Prostate gland (tissue), 2 donors: ENCODE data around the gene MMP26.

Source experiments
- POLR2A ChIP-seq: fragments of 450-650 bp; IDR thresholded peaks from one replicate; pipeline ENCODE4 v1.6.1; 2016; ENCODE audit warnings: antibody characterized with exemption, mild to moderate bottlenecking
- POLR2AphosphoS5 ChIP-seq: sonication (generic); formaldehyde crosslinking; IDR thresholded peaks from one replicate; pipeline ENCODE4 v1.6.1; 2017; ENCODE audit warnings: antibody characterized with exemption
- TF ChIP-seq, protein P1 (sequence below), 4 experiments: fragments of 200-600 bp in 2 of 4; fragments of 450-650 bp in 2 of 4; sonication (generic) in 2 of 4; IDR thresholded peaks; 1 replicate in 3 of 4; 2 replicates in 1 of 4; pipeline ENCODE4 v1.5.1; 2016 to 2019; ENCODE audit warnings: antibody characterized with exemption in 4 of 4, mild to moderate bottlenecking in 2 of 4, moderate library complexity in 2 of 4

GRCh38 chr11:4704790-4705334 lies 278 bp downstream of the MMP26 start:
- TF ChIP-seq, protein P1, sequence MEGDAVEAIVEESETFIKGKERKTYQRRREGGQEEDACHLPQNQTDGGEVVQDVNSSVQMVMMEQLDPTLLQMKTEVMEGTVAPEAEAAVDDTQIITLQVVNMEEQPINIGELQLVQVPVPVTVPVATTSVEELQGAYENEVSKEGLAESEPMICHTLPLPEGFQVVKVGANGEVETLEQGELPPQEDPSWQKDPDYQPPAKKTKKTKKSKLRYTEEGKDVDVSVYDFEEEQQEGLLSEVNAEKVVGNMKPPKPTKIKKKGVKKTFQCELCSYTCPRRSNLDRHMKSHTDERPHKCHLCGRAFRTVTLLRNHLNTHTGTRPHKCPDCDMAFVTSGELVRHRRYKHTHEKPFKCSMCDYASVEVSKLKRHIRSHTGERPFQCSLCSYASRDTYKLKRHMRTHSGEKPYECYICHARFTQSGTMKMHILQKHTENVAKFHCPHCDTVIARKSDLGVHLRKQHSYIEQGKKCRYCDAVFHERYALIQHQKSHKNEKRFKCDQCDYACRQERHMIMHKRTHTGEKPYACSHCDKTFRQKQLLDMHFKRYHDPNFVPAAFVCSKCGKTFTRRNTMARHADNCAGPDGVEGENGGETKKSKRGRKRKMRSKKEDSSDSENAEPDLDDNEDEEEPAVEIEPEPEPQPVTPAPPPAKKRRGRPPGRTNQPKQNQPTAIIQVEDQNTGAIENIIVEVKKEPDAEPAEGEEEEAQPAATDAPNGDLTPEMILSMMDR (IDR thresholded peaks at IDR 0.05): no peak
- TF ChIP-seq POLR2AphosphoS5 (no peak), POLR2A (no peak)
